DND-41 (cell line): ENCODE results near the gene ILDR2.
A peak's percentile ranks its signal among the peaks of the same experiment; 100 is the strongest.

ENCODE experiments used
- ATAC-seq: fragments of 200-7000 bp; cut with Tn5 transposase; 3 replicates; pipeline ENCODE4 v1.9.1; 2021; ENCODE audit warnings: low read depth; ENCODE audit not compliant: insufficient read depth
- DNase-seq: peaks from one replicate; pipeline ENCODE4 v3.0.0-alpha.2; 2020
- H2AFZ ChIP-seq: 2 replicates; pipeline ENCODE4 v1.6.0; 2012; ENCODE audit warnings: low read depth, low read length
- H3K27ac ChIP-seq: 2 replicates; pipeline ENCODE4 v1.5.1; 2012; ENCODE audit warnings: low read length, inconsistent platforms
- H3K27me3 ChIP-seq: fragments of 200-600 bp; sonication (generic); 2 replicates; pipeline ENCODE4 v1.6.0; 2012; ENCODE audit warnings: low read length, mild to moderate bottlenecking, inconsistent platforms; ENCODE audit not compliant: insufficient read depth, poor library complexity
- H3K36me3 ChIP-seq: 2 replicates; pipeline ENCODE4 v1.5.1; 2012; ENCODE audit warnings: low read length, inconsistent platforms; ENCODE audit not compliant: insufficient read depth
- H3K4me1 ChIP-seq: 2 replicates; pipeline ENCODE4 v1.5.1; 2012; ENCODE audit warnings: mild to moderate bottlenecking, low read length; ENCODE audit not compliant: insufficient read depth
- H3K4me2 ChIP-seq: 2 replicates; pipeline ENCODE4 v1.6.0; 2012; ENCODE audit warnings: mild to moderate bottlenecking, moderate library complexity, low read length, inconsistent platforms; ENCODE audit not compliant: insufficient read depth
- H3K4me3 ChIP-seq, 2 experiments: fragments of 200-600 bp in 1 of 2; shearing (Covaris generic) in 1 of 2; 2 replicates each; pipeline ENCODE4 v1.5.1; 2012 to 2016; ENCODE audit warnings: inconsistent platforms in 2 of 2, low read length in 2 of 2, mild to moderate bottlenecking in 2 of 2, low read depth in 1 of 2, moderate library complexity in 1 of 2
- H3K79me2 ChIP-seq: 2 replicates; pipeline ENCODE4 v1.6.0; 2012; ENCODE audit warnings: low read length, inconsistent platforms; ENCODE audit not compliant: insufficient read depth
- H3K9ac ChIP-seq: 2 replicates; pipeline ENCODE4 v1.6.0; 2012; ENCODE audit warnings: low read depth, mild to moderate bottlenecking, inconsistent platforms, low read length, moderate library complexity
- H3K9me3 ChIP-seq: 2 replicates; pipeline ENCODE4 v1.5.1; 2012; ENCODE audit warnings: low read length, moderate library complexity, mild to moderate bottlenecking, inconsistent platforms; ENCODE audit not compliant: insufficient read depth, severe bottlenecking
- H4K20me1 ChIP-seq: 2 replicates; pipeline ENCODE4 v1.6.0; 2012; ENCODE audit warnings: low read length; ENCODE audit not compliant: insufficient read depth
- EZH2 ChIP-seq: IDR thresholded peaks from 3 replicates; pipeline ENCODE4 v1.6.1; 2012; ENCODE audit warnings: borderline replicate concordance, low read depth, mild to moderate bottlenecking, moderate library complexity, low read length, inconsistent platforms; ENCODE audit not compliant: severe bottlenecking
- TF ChIP-seq, protein P1 (sequence below): IDR thresholded peaks from 2 replicates; pipeline ENCODE4 v1.5.1; 2012; ENCODE audit warnings: borderline replicate concordance, low read length, moderate library complexity, mild to moderate bottlenecking; ENCODE audit not compliant: poor library complexity, severe bottlenecking; ENCODE audit errors: extremely low read depth

ILDR2 gene

DNA sequence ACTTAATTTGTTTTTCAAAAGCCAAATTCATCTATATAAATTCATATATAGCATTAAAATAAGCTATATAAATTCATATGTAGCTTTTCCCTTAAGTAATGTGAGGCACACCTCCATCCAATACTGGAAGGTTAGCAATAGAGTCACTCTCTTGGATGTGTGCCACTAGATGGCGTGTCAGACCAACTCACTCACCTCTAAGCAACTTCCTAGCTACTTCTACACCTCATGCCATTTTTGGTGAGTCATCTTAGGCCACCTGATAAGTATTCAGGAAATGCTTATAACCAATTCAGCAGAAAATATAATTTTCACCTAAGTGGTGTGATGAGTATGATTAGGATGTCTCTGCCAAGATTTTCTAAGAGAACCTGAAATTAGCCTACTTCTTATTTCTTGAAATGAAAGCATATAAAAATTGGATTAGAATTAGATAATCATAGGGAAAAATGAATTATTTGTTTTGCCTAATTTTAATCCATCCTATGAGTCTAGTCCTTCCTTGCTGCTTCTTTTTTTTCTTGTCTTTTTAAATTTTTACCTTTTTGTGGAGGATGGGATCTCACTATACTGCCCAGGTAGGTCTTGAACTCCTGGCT lies 64.8 kb downstream of the ILDR2 start:
- peaks cover 5% of the 10 kb centered on the region for H3K9me3 ChIP-seq
- TF ChIP-seq, protein P1, sequence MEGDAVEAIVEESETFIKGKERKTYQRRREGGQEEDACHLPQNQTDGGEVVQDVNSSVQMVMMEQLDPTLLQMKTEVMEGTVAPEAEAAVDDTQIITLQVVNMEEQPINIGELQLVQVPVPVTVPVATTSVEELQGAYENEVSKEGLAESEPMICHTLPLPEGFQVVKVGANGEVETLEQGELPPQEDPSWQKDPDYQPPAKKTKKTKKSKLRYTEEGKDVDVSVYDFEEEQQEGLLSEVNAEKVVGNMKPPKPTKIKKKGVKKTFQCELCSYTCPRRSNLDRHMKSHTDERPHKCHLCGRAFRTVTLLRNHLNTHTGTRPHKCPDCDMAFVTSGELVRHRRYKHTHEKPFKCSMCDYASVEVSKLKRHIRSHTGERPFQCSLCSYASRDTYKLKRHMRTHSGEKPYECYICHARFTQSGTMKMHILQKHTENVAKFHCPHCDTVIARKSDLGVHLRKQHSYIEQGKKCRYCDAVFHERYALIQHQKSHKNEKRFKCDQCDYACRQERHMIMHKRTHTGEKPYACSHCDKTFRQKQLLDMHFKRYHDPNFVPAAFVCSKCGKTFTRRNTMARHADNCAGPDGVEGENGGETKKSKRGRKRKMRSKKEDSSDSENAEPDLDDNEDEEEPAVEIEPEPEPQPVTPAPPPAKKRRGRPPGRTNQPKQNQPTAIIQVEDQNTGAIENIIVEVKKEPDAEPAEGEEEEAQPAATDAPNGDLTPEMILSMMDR: peak; percentile 96
- no peak for TF ChIP-seq EZH2
- no peak overlapping the region for H3K4me3 ChIP-seq
- no peaks in the 10 kb centered on the region for H3K79me2 ChIP-seq
- H3K36me3 ChIP-seq: no peaks in the 10 kb centered on the region
- no peak overlapping the region for H2AFZ ChIP-seq
- peak; percentile 100 for ATAC-seq
- no peak overlapping the region for H3K4me2 ChIP-seq
- H3K27me3 ChIP-seq: no peaks in the 10 kb centered on the region
- H4K20me1 ChIP-seq: no peaks in the 10 kb centered on the region
- H3K9ac ChIP-seq: no peak overlapping the region
- peak; percentile 83 for DNase-seq
- peaks cover 5% of the 10 kb centered on the region for H3K4me1 ChIP-seq
- no peak overlapping the region for H3K27ac ChIP-seq

DNA sequence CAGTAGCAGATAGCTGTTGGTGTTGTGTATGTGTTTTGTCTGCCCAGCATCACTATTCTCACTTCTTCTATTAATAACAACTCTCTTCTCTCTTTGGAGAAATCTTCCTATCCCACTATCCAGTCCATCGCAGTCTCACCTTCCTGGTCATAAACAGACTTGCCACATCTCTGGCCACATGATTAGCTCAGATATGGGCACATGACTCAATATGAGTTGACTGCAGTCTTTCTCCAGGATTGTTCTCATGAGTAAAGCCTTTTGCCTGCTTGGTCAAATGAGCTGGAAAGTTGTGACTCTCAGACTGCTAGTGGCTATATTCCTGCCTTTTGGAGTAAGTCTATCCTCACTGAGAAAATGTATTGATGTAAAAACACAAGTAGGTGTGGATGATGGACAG lies 66.4 kb downstream of the ILDR2 start:
- H2AFZ ChIP-seq: no peak overlapping the region
- peaks cover 5% of the 10 kb centered on the region for H3K9me3 ChIP-seq
- ATAC-seq: no peak
- no peaks in the 10 kb centered on the region for H3K79me2 ChIP-seq
- no peaks in the 10 kb centered on the region for H3K36me3 ChIP-seq
- no peak for DNase-seq
- no peaks in the 10 kb centered on the region for H4K20me1 ChIP-seq
- H3K4me2 ChIP-seq: no peak overlapping the region
- TF ChIP-seq EZH2: no peak
- TF ChIP-seq, protein P1: no peak
- H3K4me3 ChIP-seq: no peak overlapping the region
- H3K4me1 ChIP-seq: peaks cover 5% of the 10 kb centered on the region
- no peak overlapping the region for H3K27ac ChIP-seq
- H3K27me3 ChIP-seq: no peaks in the 10 kb centered on the region
- H3K9ac ChIP-seq: no peak overlapping the region

DNA sequence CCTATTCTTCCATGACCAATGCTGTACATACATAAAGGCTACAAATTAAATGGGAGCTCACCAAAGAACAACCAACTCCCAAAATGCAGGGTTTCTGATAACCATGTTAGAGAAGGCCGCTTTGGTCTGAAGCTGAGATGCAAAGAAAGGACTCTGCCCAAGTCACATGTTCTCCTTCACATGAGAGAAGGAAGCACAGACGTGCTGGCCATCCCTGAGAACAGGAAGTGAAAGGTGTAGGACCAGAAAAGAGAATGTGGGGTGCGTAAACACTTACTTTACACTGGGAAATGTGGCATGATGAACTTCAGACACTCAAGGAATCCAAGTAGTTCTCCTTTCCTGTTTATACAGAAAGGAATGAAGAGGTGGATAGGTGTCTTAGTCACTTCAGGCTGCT lies 67.6 kb downstream of the ILDR2 start:
- no peaks in the 10 kb centered on the region for H3K27me3 ChIP-seq
- H3K9ac ChIP-seq: no peak overlapping the region
- H3K27ac ChIP-seq: no peak overlapping the region
- no peak overlapping the region for H2AFZ ChIP-seq
- TF ChIP-seq EZH2: no peak
- TF ChIP-seq, protein P1: no peak
- DNase-seq (no peak), ATAC-seq (no peak)
- no peaks in the 10 kb centered on the region for H3K36me3 ChIP-seq
- H3K4me2 ChIP-seq: no peak overlapping the region
- H4K20me1 ChIP-seq: no peaks in the 10 kb centered on the region
- H3K79me2 ChIP-seq: no peaks in the 10 kb centered on the region
- H3K4me3 ChIP-seq: no peak overlapping the region
- H3K9me3 ChIP-seq: peaks cover 5% of the 10 kb centered on the region
- H3K4me1 ChIP-seq: peaks cover 5% of the 10 kb centered on the region

DNA sequence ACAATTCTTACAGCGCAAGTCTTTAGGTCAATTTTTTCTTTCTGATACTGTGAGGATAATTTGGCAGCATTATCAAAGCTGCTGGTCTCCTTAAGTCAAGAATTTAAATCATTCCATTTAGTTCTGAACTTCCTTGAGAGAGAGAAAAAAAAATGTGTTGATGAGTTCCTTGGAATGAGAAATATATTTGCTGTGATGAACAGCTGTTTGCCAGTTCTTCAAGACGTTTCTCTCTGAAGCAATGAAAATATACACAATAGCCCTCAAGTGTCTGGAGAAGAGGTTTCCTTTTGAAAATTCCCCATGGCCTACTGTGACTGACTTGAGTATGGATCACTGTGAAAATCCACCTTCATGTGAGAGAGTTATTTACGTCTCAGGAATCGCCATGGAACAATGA lies 68.3 kb downstream of the ILDR2 start:
- ATAC-seq: no peak
- Histone ChIP-seq H3K36me3 (no peaks in the 10 kb centered on the region), H3K27ac (no peak overlapping the region), H3K9me3 (peaks cover 5% of the 10 kb centered on the region), H3K79me2 (no peaks in the 10 kb centered on the region), H3K4me2 (no peak overlapping the region), H3K9ac (no peak overlapping the region), H3K27me3 (no peaks in the 10 kb centered on the region), H3K4me3 (no peak overlapping the region), H3K4me1 (peaks cover 5% of the 10 kb centered on the region), H2AFZ (no peak overlapping the region), H4K20me1 (no peaks in the 10 kb centered on the region)
- TF ChIP-seq, protein P1: no peak
- TF ChIP-seq EZH2: no peak
- DNase-seq: no peak
